Activated CD8-positive, alpha-beta memory T cell treated with anti-CD3 and anti-CD28 coated beads, Interleukin-2, amount 50 U/mL, for 24 hours (primary cell): ENCODE data around the gene HTR2C.
"Not testable (repeated sequence)": the region's sequence is repeated elsewhere in the genome, so short reads cannot be mapped to it uniquely, and the experiment has no call there.

Experiments used
- DNase-seq: peaks from one replicate; pipeline ENCODE4 v3.0.0-alpha.2; 2020; ENCODE audit errors: extremely low read depth

Gene HTR2C

DNA sequence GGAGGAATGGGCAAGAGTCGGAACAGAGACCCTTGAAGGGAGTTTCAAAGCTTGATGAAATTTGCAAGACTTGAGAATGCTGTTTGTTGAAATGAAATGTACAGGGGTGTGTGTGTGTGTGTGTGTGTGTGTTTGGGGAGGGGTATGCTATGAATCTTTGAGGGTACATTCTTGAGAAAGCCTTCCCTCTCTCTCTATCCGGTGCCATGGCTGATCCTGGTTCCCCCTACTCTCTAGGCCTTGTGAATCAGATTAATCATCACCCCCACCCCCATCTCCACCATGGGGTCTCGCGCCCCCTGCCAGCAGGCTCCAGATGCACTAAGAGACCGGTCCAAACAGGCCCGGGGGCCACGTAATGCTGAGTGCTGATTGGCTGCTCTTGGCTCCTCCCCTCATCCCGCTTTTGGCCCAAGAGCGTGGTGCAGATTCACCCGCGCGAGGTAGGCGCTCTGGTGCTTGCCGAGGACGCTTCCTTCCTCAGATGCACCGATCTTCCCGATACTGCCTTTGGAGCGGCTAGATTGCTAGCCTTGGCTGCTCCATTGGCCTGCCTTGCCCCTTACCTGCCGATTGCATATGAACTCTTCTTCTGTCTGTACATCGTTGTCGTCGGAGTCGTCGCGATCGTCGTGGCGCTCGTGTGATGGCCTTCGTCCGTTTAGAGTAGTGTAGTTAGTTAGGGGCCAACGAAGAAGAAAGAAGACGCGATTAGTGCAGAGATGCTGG lies at the start of gene HTR2C:
TSS of gene HTR2C (plus strand) at position 441 of the 729 bp plus-strand sequence. CDS start 142,851 bp downstream, outside the sequence.
- no peak for DNase-seq

DNA sequence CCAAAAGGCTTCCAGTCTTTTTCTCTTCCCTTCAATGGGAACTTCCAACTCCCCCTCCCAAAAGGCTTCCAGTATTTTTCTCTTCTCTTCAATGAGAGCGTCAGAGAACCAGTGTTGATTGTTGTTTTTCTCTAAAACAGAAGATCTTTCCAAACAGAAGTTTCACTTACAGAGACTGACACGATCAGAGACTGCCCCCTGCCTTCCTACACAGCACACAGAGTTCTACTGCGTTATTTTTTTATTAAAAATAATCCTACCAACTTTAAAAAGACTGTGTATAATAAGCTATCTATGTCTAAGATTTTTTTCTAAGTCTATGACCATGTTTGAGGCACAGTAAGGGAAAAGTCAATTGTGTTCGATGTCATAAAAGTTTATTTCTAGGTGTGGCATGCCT lies 3.5 kb upstream of the HTR2C start:
- DNase-seq: no peak

DNA sequence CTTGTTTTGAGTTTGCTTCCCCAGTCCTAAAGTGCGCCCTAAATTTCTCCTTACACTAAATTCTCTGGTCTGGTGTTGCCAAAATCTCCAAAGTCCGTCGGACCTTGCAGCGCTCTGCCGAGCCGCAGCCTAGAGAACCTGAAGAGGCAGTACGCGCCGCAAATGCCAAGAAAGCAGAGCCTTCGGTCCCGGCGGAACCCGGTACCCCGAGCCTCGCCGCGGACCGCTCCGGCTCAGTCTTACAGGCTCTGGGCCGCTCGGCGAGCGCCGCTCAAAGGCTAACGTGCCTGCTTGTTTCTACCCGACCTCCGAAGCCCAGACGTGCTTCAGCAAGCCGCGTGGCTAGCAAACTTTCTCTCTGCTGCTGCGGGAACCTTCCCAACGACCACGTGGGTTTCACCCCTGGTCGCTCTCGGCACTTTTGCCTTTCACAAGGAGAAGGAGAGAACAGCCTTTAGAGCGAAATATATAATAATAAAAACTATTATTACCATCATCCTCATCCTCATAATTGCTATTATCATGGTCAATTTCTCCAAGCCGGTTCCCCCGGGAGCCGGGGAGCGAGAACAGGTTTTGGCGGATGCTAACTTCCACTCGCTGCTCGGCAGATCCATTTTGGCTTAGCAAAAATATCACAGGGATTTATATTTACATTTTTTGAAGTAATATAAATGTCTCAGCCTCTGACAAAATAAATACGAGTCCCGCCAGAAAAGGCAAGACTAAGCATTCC lies 2.2 kb upstream of the HTR2C start:
- DNase-seq: no peak

DNA sequence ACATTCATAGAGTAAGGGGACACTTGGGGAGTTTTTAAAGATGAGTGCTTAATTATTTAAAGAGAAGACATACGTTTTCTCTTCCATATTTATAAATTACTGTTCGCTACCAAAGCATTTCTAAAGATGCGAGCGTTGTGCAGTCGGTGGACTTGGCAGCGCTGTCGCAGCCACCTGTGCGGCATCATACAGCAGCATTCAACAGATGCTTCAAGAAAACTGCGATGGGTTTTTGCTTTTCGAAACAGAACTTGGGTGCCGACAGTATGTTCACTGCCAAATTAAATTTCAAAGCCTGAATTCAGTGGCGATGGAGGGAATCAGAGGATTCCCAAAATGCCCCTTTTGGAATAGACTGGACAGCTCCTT lies 1.6 kb upstream of the HTR2C start:
- DNase-seq: no peak

DNA sequence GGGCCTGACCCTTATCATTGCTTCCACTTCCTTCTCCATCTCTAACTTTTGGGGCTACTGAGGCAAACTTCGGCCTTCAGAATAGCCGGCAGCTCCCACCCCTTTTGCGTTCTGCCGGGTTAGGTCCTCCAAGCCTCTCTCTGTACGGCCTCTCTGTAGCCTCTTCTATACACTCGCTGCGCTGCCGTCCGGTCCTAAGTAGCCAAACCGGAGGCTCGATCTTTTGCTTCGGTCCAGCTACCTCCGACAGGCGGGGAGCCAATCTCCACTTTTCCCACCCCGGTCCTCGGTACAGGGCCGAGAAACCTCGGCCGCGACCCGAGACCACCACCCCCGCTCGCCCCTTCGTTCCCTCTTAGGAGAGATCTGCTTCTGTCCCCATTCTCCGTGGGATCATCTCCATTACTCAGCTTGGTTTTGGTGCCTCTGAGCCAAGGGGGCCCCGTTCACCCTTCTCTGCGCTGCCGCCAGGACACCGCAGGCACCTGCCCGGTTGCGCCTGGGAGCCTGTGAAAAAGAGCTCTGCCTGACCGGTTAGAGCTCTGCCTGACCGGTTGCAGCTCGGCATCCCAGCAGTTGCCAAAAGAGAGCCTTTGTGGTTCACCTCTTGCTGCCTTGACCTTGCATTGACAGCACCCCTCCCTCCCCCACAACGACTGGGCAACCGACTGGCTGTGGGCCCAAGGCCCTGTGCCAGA lies 1.0 kb upstream of the HTR2C start:
- no peak for DNase-seq

DNA sequence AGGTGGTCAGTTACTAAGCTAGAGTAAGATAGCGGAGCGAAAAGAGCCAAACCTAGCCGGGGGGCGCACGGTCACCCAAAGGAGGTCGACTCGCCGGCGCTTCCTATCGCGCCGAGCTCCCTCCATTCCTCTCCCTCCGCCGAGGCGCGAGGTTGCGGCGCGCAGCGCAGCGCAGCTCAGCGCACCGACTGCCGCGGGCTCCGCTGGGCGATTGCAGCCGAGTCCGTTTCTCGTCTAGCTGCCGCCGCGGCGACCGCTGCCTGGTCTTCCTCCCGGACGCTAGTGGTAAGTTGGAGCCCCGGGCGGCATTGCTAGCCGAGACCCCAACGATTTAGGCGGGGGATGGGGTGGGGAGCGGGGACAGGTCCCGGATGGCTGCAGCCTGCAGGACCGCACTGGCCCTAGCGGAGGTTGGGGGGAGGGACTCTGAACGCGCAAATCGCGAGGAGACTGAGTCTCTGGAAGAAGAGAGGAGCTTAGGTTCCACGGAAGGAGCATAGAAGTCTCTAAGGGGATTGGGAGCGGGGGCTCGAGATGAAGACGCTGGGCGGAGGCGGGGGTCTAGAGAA lies 573 bp downstream of the HTR2C start:
- no peak for DNase-seq

DNA sequence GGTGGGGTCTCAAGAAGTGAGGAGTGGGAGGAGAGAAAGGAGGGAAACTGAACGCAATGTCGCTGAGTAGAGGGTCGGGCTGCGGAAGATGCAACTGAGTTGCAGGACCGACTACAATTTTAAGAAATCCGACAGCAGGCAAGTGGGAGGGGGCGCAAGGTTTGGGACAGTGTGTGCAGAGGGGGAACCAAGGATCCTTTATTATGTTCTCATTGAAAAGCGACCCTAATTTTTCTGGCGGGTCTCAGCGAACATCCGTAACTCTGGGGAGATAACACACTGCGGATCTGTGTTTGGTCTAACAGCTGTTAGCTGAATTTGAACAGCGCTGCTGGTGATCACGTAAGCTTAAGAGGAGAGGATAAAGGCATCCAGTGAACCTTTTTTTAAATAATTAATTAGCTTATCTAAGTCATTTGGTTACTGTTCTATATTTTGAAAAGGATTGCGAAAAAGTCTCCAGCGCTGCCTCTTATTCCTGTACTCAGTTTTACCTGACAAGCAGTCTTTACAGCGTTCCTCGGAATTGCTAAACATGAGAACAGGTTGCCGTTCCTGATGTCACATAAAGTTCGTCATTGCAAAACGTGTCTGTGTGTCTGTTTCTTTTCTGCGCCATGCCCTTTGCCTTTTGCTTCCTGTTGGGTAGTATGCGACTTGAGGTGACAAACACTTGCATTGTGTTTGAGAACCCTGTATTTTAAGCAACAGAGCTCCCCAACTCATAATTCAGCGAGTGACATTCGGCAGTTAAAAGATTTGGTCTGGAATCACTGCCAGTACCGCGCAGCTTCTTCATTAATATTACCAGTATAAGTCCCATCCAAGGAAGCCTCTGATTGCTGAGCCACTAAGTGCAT lies 1.3 kb downstream of the HTR2C start:
- DNase-seq: no peak

DNA sequence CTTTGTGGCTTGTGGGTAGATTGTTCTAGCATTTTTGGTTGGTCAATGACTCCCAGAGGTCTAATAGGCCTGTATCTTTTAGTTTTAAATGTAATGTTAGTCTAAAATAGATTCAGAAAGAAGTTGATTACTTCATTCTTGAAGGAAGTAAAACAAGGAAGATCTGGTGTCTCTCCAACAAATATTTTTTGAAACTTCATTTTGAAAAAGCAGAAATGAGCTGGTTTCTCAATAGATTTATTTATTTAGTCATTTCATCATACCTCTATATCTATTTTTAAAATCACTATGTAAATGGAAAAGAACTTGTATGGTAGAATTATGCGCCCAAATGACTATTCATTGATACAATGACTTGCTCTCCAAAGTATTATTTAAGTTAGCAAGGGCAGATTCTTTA lies 7.2 kb downstream of the HTR2C start:
- DNase-seq: no peak

DNA sequence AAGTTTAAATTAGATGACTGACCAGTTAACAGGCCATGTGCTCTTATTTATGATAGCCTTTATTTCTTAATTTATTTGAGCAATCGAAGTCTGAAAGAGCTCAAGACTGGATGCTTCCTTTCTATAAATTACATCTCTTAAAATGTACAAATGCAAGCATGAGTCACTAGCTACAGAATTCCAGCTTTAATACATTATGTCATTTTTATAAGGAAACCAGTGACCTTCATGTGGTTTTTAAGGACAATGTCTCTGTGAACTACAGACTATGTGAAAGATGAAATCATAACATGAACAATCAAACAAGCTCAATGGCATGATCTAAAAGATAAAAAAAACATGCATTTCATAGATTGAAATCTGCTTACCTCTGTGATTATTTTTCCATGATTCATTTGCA lies 15.4 kb downstream of the HTR2C start:
- DNase-seq: no peak

DNA sequence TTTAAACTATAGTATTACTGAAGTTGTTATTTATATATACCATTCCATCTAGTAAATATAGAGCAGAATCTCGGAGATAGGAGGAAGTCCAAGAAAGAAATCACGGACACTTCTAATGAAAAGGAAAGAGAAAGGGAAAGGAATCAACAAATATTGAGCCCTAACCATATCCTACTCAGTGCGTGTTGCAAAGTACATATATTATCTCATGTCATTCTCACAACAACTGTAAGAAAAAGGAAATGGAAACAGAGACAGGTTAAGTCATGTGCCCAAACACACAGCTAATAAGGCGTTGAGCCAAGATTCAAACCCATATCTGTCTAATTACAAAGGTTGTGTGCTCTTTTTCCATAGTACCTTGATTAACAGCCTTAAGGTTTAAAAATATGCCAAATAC lies 16.0 kb downstream of the HTR2C start:
- no peak for DNase-seq

DNA sequence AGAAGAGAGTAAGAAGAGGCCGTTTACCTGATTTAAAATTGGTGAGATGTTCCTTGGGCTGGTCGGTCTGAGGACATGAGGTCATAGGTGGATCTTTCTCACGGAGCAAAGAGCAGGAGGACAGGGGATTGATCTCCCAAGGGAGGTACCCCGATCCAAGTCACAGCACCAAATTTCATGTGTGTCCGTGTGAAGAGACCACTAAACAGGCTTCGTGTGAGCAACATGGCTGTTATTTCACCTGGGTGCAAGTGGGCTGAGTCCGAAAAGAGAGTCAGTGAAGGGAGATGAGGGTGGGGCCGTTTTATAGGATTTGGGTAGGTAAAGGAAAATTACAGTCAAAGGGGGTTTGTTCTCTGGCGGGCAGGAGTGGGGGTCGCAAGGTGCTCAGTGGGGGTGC lies 22.7 kb downstream of the HTR2C start:
- DNase-seq: not testable (repeated sequence)

DNA sequence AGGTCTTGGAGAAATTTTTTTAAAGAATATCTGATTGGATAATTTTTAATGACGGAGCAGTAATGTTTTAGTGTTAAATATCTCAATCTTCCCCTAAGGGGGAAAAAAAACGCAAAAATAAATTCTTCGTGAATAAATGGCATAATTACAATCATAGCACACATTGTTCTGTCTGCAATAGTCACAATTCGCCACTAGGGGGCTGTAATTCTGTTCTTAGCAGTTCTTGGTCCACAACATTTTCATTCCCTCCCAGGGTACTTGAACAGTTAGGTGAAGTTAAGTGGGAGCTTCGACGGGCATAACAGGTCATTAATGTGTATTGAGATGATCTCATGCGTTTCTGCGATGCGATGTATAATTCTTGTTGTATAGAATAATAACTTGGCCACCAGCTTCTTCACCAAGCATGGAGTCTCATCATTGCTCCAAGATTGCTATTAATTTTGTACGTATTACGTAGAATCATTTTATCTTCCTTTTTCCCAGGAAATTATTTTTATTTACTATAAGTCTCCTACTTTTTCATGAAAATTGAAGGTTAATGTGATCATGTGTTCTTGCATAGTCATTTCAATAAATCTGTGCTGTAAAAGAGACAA lies 27.2 kb downstream of the HTR2C start:
- DNase-seq: no peak

DNA sequence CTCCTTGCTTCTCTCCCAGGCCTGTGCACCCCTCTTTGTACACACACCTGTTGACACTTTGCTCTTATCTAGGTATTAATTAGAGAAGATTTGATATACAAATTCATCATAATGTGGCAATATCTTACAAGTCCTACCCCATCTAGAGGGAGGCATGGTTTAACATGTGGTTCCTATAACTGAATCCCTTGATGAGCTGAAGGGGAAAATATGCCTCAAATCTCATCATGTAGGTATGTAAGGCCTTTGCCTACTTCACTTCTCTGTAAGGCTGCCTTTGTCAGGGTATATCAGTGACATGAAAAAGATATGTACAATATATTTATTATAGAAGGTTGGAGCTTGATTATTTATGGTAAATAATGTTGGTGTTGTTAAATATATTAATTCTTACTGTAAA lies 31.9 kb downstream of the HTR2C start:
- DNase-seq: no peak

DNA sequence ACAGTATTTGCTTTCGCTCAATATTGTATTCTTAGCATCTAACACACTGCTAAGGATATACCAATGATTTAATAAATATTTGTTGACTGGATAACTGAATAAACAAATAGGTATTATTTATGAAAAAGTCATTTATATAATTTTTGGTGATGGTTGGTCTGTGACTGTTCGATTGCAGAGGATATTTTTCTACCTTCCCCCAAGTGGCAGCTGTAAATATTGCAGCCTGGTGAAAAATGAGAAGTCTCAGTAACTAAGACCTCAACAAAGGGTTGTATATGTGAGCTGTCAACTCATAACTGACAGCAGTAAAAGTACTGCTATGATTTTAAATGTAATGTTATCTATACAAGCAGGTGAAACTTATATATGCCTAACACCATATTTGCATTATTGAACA lies 36.0 kb downstream of the HTR2C start:
- DNase-seq: no peak

DNA sequence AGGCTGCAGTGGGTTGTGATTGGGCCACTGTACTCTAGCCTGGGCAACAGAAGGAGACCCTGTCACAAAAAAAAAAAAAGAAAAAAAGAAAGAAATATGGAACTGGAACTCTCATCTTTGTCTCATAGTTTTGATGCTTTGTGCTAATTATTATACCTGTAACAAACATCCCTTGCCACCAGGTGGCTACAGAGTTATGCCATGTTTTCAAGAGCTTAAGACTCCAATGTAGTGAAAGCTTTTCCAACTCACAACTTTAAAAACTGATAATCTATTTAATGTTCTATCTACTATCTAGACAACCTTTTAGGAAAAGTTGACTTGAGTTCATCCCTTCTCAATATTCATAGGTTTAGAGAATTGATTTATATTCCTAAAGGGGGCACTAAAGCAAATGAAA lies 42.4 kb downstream of the HTR2C start:
- DNase-seq: no peak

DNA sequence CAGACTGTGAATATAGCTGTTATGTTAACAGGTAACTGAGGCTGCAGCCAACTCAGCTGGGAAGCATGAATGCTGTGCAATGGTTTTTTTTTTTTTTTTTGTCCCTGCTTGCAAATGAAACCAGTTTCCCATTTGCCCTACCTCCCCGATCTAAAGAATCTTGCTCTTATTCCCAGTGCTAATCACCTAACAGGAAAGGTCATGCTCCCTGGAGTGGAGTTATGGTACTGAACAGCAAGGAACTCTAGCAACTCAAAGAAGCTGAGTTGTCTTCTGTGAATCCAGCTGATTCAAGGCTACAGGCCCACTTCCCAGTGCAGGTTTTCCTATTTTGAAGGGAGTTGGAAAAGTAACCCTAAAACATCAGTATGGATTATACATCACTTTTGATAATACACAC lies 52.1 kb downstream of the HTR2C start:
- no peak for DNase-seq

DNA sequence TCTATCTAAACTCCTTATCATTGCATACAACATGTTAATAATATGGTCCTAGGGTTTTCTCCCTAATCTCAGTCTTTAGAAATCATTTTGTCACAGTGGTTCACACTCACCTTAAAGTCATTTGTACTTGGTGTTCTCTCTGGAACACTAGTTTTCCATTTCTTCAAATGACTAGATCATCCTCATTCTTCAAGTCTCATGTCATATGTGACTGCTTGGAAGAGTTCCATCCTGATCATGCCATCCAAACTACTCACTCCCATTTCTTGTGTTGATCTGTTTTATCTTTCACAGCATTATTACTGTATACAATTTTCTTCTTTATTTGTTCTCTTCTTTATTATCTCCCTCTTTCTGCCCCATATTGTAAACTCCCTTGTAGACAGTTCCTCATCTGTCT lies 66.5 kb downstream of the HTR2C start:
- no peak for DNase-seq

DNA sequence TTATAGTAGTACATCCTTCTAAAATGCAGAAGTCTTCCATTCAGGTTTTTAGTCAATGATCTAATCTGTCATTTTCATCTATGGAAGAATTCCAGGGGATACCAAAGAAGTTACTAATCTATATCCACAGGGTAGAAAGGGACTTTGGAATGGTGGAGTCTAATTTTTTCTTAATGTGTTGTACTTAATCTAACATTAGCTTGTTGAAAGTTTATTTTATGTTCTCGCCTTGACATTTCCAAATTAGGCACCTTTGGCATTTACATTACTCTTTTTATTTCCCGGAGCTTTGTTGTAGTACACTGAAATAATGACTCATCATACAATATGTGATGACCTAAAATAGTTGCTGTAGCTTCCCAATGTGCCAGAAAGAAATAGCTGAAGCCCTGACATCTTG lies 91.5 kb downstream of the HTR2C start:
- DNase-seq: no peak

DNA sequence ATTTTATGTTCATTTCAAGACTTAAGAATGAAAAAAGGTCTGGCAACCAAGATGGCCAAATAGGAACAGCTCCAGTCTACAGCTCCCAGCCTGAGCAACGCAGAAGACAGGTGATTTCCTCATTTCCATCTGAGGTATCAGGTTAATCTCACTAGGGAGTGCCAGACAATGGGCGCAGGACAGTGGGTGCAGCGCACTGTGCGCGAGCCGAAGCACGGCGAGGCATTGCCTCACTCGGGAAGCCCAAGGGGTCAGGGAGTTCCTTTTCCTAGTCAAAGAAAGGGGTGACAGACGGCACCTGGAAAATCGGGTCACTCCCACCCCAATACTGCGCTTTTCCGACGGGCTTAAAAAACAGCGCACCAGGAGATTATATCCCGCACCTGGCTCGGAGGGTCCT lies 116.6 kb downstream of the HTR2C start:
- DNase-seq: not testable (repeated sequence)

DNA sequence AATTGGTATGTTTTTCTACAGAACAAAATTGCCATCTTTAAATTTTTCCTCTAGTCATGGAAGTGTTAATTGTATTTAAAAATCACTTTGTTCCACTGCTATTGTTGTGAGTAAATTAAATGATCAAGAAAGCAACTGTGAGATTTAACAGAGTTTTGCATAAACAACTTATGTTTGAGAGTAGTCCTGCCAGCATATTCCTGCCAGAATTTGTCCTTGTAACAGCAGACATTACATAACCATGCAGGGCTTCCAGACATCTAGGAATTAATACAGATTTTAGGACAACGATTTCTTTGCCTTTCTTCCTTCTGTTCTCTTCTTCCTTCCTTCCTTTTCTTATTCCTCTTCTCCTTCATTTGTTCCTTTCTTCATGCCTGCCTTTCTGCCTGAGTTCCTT lies 125.5 kb downstream of the HTR2C start:
- no peak for DNase-seq

DNA sequence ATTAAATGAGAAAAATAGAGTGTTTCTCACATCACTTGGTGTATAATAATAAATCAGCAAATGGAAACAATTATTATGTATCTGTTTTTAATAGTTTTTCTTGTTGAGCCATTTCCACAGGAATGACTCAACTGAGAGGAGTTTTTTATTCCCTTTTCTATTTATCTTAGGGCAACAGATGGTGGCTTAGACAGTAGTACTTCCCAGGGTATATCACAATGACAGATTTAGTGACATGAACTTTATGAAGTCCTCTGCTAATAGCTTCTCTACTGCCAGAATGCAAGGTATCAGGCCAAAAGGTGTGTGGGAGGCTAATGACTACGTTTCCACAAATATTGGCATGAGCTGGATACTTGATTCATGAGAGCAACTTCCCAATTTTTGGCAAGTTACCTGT lies 126.7 kb downstream of the HTR2C start:
- DNase-seq: no peak
